Prostate gland (tissue), 2 donors: ENCODE data around the gene TOPBP1. TPM values are rescaled to one million over a fixed set of nuclear protein-coding genes. Genes with fewer than 3 reads are reported as not detected.

Experiments used
- DNase-seq: peaks from one replicate; pipeline ENCODE4 v3.0.0-alpha.2; 2019; ENCODE audit warnings: low spot score
- H3K27ac ChIP-seq, 2 donors: fragments of 200-600 bp; sonication (generic); 2 replicates each; pipeline ENCODE4 v1.5.1; 2017 to 2019
- H3K27me3 ChIP-seq: fragments of 200-600 bp; sonication (generic); replicated peaks from 2 replicates; pipeline ENCODE4 v1.5.1; 2019; ENCODE audit not compliant: insufficient read depth
- H3K36me3 ChIP-seq, 2 donors: fragments of 200-600 bp; sonication (generic); 1 replicate in 1 of 2; 2 replicates in 1 of 2; pipeline versions ENCODE4 v1.5.1 to v1.8.1; 2017 to 2019
- H3K4me1 ChIP-seq: fragments of 200-600 bp; sonication (generic); replicated peaks from 2 replicates; pipeline ENCODE4 v1.5.1; 2019
- H3K4me3 ChIP-seq, 2 donors: fragments of 200-600 bp; sonication (generic); 2 replicates each; pipeline ENCODE4 v1.5.1; 2017 to 2019
- H3K9me3 ChIP-seq: fragments of 200-600 bp; sonication (generic); 2 replicates; pipeline ENCODE4 v1.5.1; 2017
- CTCF ChIP-seq, 4 experiments: fragments of 200-600 bp in 2 of 4; fragments of 450-650 bp in 2 of 4; sonication (generic) in 2 of 4; IDR thresholded peaks; 1 replicate in 3 of 4; 2 replicates in 1 of 4; pipeline ENCODE4 v1.5.1; 2016 to 2019; ENCODE audit warnings: antibody characterized with exemption in 4 of 4, mild to moderate bottlenecking in 2 of 4, moderate library complexity in 2 of 4
- POLR2A ChIP-seq: fragments of 450-650 bp; IDR thresholded peaks from one replicate; pipeline ENCODE4 v1.6.1; 2016; ENCODE audit warnings: antibody characterized with exemption, mild to moderate bottlenecking
- POLR2AphosphoS5 ChIP-seq: sonication (generic); formaldehyde crosslinking; IDR thresholded peaks from one replicate; pipeline ENCODE4 v1.6.1; 2017; ENCODE audit warnings: antibody characterized with exemption
- WGBS: methylation state at CpG from one replicate; pipeline ENCODE4 v1.1.5; 2018; 5-methylcytosine and 5-hydroxymethylcytosine counted together
- intact Hi-C: fragments of 100-400 bp; cut with DNase I; formaldehyde crosslinking; loops from one replicate; pipeline ENCODE4 v1.14.2; 2022
- total RNA-seq, 2 donors: library from RNA; depleted of rRNA; stranded (reverse); fragments of >200 nt; gene quantifications; one replicate each; pipeline ENCODE4 v1.1.0, GENCODE V29; 2016

The TOPBP1 gene
- total RNA-seq, 2 donors from 2014 or later: 15.6 to 25.3 TPM

GRCh38 chr3:133606342-133606741, 55.4 kb downstream of the TOPBP1 start:
- no peak for TF ChIP-seq CTCF (IDR thresholded peaks at IDR 0.05)
- TF ChIP-seq POLR2A: no peak
- TF ChIP-seq POLR2AphosphoS5: no peak
- Histone ChIP-seq H3K27ac (no peak overlapping the region), H3K36me3 (no peaks in the 10 kb centered on the region), H3K4me3 (no peak overlapping the region), H3K9me3 (no peaks in the 10 kb centered on the region), H3K27me3 (no peaks in the 10 kb centered on the region), H3K4me1 (no peaks in the 10 kb centered on the region)
- no peak for DNase-seq
- intact Hi-C loops: no loop called here
- 95% methylated on average over 1 of the region's 1 CpG for WGBS

GRCh38 chr3:133600572-133601081, 61.1 kb downstream of the TOPBP1 start:
- Histone ChIP-seq H3K9me3 (no peaks in the 10 kb centered on the region), H3K4me3 (no peak overlapping the region), H3K36me3 (no peaks in the 10 kb centered on the region), H3K27ac (no peak overlapping the region), H3K4me1 (no peaks in the 10 kb centered on the region), H3K27me3 (no peaks in the 10 kb centered on the region)
- intact Hi-C loops: no loop called here
- TF ChIP-seq POLR2AphosphoS5 (no peak), POLR2A (no peak), CTCF (IDR thresholded peaks at IDR 0.05) (no peak)
- no peak for DNase-seq
- 73% methylated on average over 1 of the region's 1 CpG for WGBS

- WGBS: 88% methylated on average over 2 of the region's 2 CpGs
- DNase-seq: no peak
- Histone ChIP-seq H3K36me3 (no peaks in the 10 kb centered on the region), H3K9me3 (no peaks in the 10 kb centered on the region), H3K4me1 (no peaks in the 10 kb centered on the region), H3K27ac (no peak overlapping the region), H3K27me3 (no peaks in the 10 kb centered on the region), H3K4me3 (no peak overlapping the region)
- intact Hi-C loops: no loop called here
- TF ChIP-seq POLR2A (no peak), POLR2AphosphoS5 (no peak), CTCF (IDR thresholded peaks at IDR 0.05) (no peak)
These were observed 62.5 kb downstream of the TOPBP1 start for GRCh38 chr3:133599280-133599679.

GRCh38 chr3:133598405-133598804, 63.3 kb downstream of the TOPBP1 start:
- Histone ChIP-seq H3K27me3 (no peaks in the 10 kb centered on the region), H3K36me3 (no peaks in the 10 kb centered on the region), H3K4me3 (no peak overlapping the region), H3K4me1 (no peaks in the 10 kb centered on the region), H3K9me3 (no peaks in the 10 kb centered on the region), H3K27ac (no peak overlapping the region)
- 94% methylated on average over 3 of the region's 3 CpGs for WGBS
- DNase-seq: no peak
- intact Hi-C loops: no loop called here
- TF ChIP-seq CTCF (IDR thresholded peaks at IDR 0.05): no peak
- no peak for TF ChIP-seq POLR2AphosphoS5
- TF ChIP-seq POLR2A: no peak

GRCh38 chr3:133595341-133595740, 66.4 kb downstream of the TOPBP1 start:
- intact Hi-C loops: no loop called here
- DNase-seq: no peak
- no peak overlapping the region for H3K27ac ChIP-seq
- no peaks in the 10 kb centered on the region for H3K9me3 ChIP-seq
- H3K4me3 ChIP-seq: no peak overlapping the region
- no peaks in the 10 kb centered on the region for H3K27me3 ChIP-seq
- no peaks in the 10 kb centered on the region for H3K4me1 ChIP-seq
- TF ChIP-seq POLR2A (no peak), POLR2AphosphoS5 (no peak), CTCF (IDR thresholded peaks at IDR 0.05) (no peak)
- 85% methylated on average over 1 of the region's 1 CpG for WGBS
- no peaks in the 10 kb centered on the region for H3K36me3 ChIP-seq
